H1 (cell line): ENCODE results near the gene ZDHHC1. TPM values are rescaled to one million over a fixed set of nuclear protein-coding genes. Genes with fewer than 3 reads are reported as not detected.

Source experiments
- CTCF ChIA-PET: fragments of 300-600 bp; sonication (Branson Sonifier 250); formaldehyde crosslinking; loops from one replicate; lab custom pipeline; 2021; ENCODE audit not compliant: partially characterized antibody; lab: Charles Lee
- POLR2A ChIA-PET: fragments of 300-600 bp; sonication (Branson Sonifier 250); formaldehyde crosslinking; loops from one replicate; lab custom pipeline; 2021; ENCODE audit warnings: inconsistent platforms; ENCODE audit not compliant: partially characterized antibody; lab: Charles Lee
- DNase-seq, 2 experiments: peaks; one replicate each; pipeline versions ENCODE4 v3.0.0 to v3.0.0-alpha.2; 2010 to 2022; ENCODE audit warnings: low spot score in 2 of 2, low read depth in 1 of 2, mixed read lengths in 1 of 2
- FAIRE-seq: peaks from 2 replicates; lab custom pipeline; 2011; peaks lifted over from hg19 to GRCh38; lab: Jason Lieb, UNC
- H2AFZ ChIP-seq: 2 replicates; pipeline ENCODE4 v1.8.1; 2012; ENCODE audit warnings: low read length, inconsistent platforms
- H2AK5ac ChIP-seq: 2 replicates; pipeline ENCODE4 v1.6.1; 2013; ENCODE audit warnings: low read depth, low read length
- H2BK120ac ChIP-seq: replicated peaks from 2 replicates; pipeline ENCODE3; 2013; ENCODE audit warnings: low read depth, low read length, inconsistent platforms
- H2BK12ac ChIP-seq: 2 replicates; pipeline ENCODE4 v1.6.1; 2013; ENCODE audit warnings: low read depth, low read length
- H2BK15ac ChIP-seq: 2 replicates; pipeline ENCODE4 v1.6.1; 2013; ENCODE audit warnings: low read length
- H2BK20ac ChIP-seq: 2 replicates; pipeline ENCODE4 v1.6.1; 2013; ENCODE audit warnings: low read length
- H2BK5ac ChIP-seq: 2 replicates; pipeline ENCODE4 v1.6.1; 2013; ENCODE audit warnings: low read depth, low read length
- H3K14ac ChIP-seq: 2 replicates; pipeline ENCODE4 v1.6.1; 2013; ENCODE audit warnings: inconsistent platforms; ENCODE audit not compliant: insufficient read length
- H3K18ac ChIP-seq: 2 replicates; pipeline ENCODE4 v1.6.1; 2013; ENCODE audit warnings: low read length; ENCODE audit errors: extremely low read depth
- H3K23ac ChIP-seq: 2 replicates; pipeline ENCODE4 v1.6.1; 2013; ENCODE audit warnings: inconsistent platforms; ENCODE audit not compliant: insufficient read length
- H3K23me2 ChIP-seq: 2 replicates; pipeline ENCODE4 v1.6.1; 2013; ENCODE audit warnings: low read depth, low read length
- H3K27ac ChIP-seq: 2 replicates; pipeline ENCODE4 v1.6.1; 2011; ENCODE audit warnings: low read depth, low read length, inconsistent platforms
- H3K27me3 ChIP-seq, 4 experiments: replicated peaks in 1 of 4; 1 replicate in 1 of 4; 2 replicates in 3 of 4; pipeline versions ENCODE4 v1.6.1 to v1.8.1; 2011 to 2013; ENCODE audit warnings: low read length in 3 of 4, mild to moderate bottlenecking in 3 of 4, inconsistent platforms in 2 of 4, mixed read lengths in 2 of 4, moderate library complexity in 1 of 4; ENCODE audit not compliant: control insufficient read depth in 3 of 4, insufficient read depth in 3 of 4; ENCODE audit errors: extremely low read depth in 1 of 4
- H3K36me3 ChIP-seq, 4 experiments: 2 replicates each; pipeline versions ENCODE4 v1.6.1 to v1.8.1; 2011 to 2013; ENCODE audit warnings: mild to moderate bottlenecking in 4 of 4, low read length in 3 of 4, moderate library complexity in 2 of 4, control low read depth in 1 of 4, inconsistent platforms in 1 of 4; ENCODE audit not compliant: insufficient read depth in 4 of 4, control insufficient read depth in 2 of 4
- H3K4ac ChIP-seq: replicated peaks from 2 replicates; pipeline ENCODE3; 2013; ENCODE audit warnings: low read length, low read depth, mixed read lengths, inconsistent platforms; ENCODE audit not compliant: insufficient read length
- H3K4me1 ChIP-seq, 4 experiments: replicated peaks in 1 of 4; 1 replicate in 1 of 4; 2 replicates in 3 of 4; pipeline versions ENCODE4 v1.6.1 to v1.8.1; 2011 to 2013; ENCODE audit warnings: low read length in 3 of 4, inconsistent platforms in 2 of 4, mixed read lengths in 1 of 4; ENCODE audit not compliant: insufficient read depth in 4 of 4, control insufficient read depth in 3 of 4
- H3K4me2 ChIP-seq, 2 experiments: 2 replicates each; pipeline versions ENCODE4 v1.6.1 to v1.8.1; 2011 to 2013; ENCODE audit warnings: low read depth in 2 of 2, low read length in 2 of 2, control low read depth in 1 of 2, inconsistent platforms in 1 of 2, mild to moderate bottlenecking in 1 of 2; ENCODE audit not compliant: insufficient read depth in 1 of 2
- H3K4me3 ChIP-seq, 4 experiments: fragments of 200-600, 300-600 bp in 1 of 4; sonication (generic), shearing (Covaris generic), sonication (Bioruptor Twin) in 1 of 4; 2 replicates each; pipeline versions ENCODE4 v1.5.1 to v1.8.1; 2011 to 2016; ENCODE audit warnings: low read length in 4 of 4, low read depth in 3 of 4, control low read depth in 2 of 4, inconsistent platforms in 2 of 4, mild to moderate bottlenecking in 2 of 4, mixed read lengths in 1 of 4, moderate library complexity in 1 of 4; ENCODE audit not compliant: insufficient read depth in 2 of 4; ENCODE audit errors: extremely low read depth in 1 of 4
- H3K56ac ChIP-seq: replicated peaks from 2 replicates; pipeline ENCODE3; 2013; ENCODE audit warnings: low read depth, mild to moderate bottlenecking, mixed read lengths, low read length, inconsistent platforms; ENCODE audit not compliant: insufficient read length
- H3K79me1 ChIP-seq: 2 replicates; pipeline ENCODE4 v1.6.1; 2013; ENCODE audit warnings: low read depth, low read length, control low read depth
- H3K79me2 ChIP-seq, 2 experiments: 2 replicates each; pipeline versions ENCODE4 v1.6.1 to v1.8.1; 2012 to 2013; ENCODE audit warnings: low read length in 2 of 2, mild to moderate bottlenecking in 2 of 2, inconsistent platforms in 1 of 2; ENCODE audit not compliant: insufficient read depth in 2 of 2, control insufficient read depth in 1 of 2
- H3K9ac ChIP-seq, 4 experiments: replicated peaks in 1 of 4; 1 replicate in 1 of 4; 2 replicates in 3 of 4; pipeline versions ENCODE4 v1.6.1 to v1.8.1; 2011 to 2013; ENCODE audit warnings: low read depth in 3 of 4, low read length in 3 of 4, control low read depth in 2 of 4, mild to moderate bottlenecking in 2 of 4, moderate library complexity in 2 of 4, inconsistent platforms in 1 of 4; ENCODE audit errors: extremely low read depth in 1 of 4
- H3K9me3 ChIP-seq, 2 experiments: 2 replicates each; pipeline versions ENCODE4 v1.6.1 to v1.8.1; 2012 to 2013; ENCODE audit warnings: mild to moderate bottlenecking in 2 of 2, moderate library complexity in 2 of 2, control low read depth in 1 of 2, inconsistent platforms in 1 of 2, low read depth in 1 of 2, low read length in 1 of 2, mixed read lengths in 1 of 2; ENCODE audit not compliant: insufficient read depth in 2 of 2
- H4K20me1 ChIP-seq, 2 experiments: replicated peaks in 1 of 2; 2 replicates each; pipeline versions ENCODE3 to v1.8.1; 2011 to 2013; ENCODE audit warnings: inconsistent platforms in 2 of 2, low read length in 2 of 2, mild to moderate bottlenecking in 1 of 2; ENCODE audit not compliant: insufficient read depth in 2 of 2, control insufficient read depth in 1 of 2
- H4K5ac ChIP-seq: 2 replicates; pipeline ENCODE4 v1.6.1; 2013; ENCODE audit warnings: low read length, low read depth, mixed read lengths, inconsistent platforms; ENCODE audit not compliant: insufficient read length
- H4K8ac ChIP-seq: 2 replicates; pipeline ENCODE4 v1.8.0; 2013; ENCODE audit warnings: mild to moderate bottlenecking, moderate library complexity, low read length, inconsistent platforms; ENCODE audit not compliant: insufficient read depth; ENCODE audit errors: extremely low read depth
- H4K91ac ChIP-seq: replicated peaks from 2 replicates; pipeline ENCODE3; 2013; ENCODE audit warnings: low read length, mixed read lengths, inconsistent platforms; ENCODE audit not compliant: insufficient read length
- WGBS, 2 experiments: shearing (Covaris generic) in 1 of 2; methylation state at CpG; one replicate each; pipeline versions ENCODE4 v1.1.6 to v1.1.7; 2013 to 2015; ENCODE audit warnings: low lambda C conversion rate in 2 of 2, mixed read lengths in 2 of 2, inconsistent platforms in 1 of 2, low coverage in 1 of 2, missing lambda C conversion rate in 1 of 2; ENCODE audit not compliant: insufficient replicate concordance in 2 of 2, insufficient coverage in 1 of 2, insufficient read length in 1 of 2; ENCODE audit errors: extremely low coverage in 1 of 2, missing lambda C conversion rate in 1 of 2; 5-methylcytosine and 5-hydroxymethylcytosine counted together
- polyA plus RNA-seq, 7 experiments: library from polyadenylated mRNA; depleted of rRNA in 3 of 7; stranded (reverse) in 5 of 7; unstranded in 2 of 7; fragments of >200 nt in 5 of 7; fragments of 200-250 nt in 2 of 7; gene quantifications; 1 replicate in 5 of 7; 2 replicates in 1 of 7; 4 replicates in 1 of 7; pipeline versions ENCODE4 v1.2.1 to v1.2.3, GENCODE V29; 2011 to 2013; ENCODE audit warnings: missing spikeins in 2 of 7, mixed read lengths in 2 of 7
- total RNA-seq: library from RNA; stranded (reverse); fragmentation: NEBNext Ultra II Directional; extraction: Animal tissue kit (Norgen Biotek cat#: 25700); gene quantifications from 2 replicates; pipeline ENCODE4 v1.2.1, GENCODE V29; 2021

The ZDHHC1 gene
- total and polyA plus RNA-seq, 2 of the 8 experiments (the other 6 are each of a cell fraction or from before 2014, with no cell fraction given): 3.1 to 4.9 TPM

DNA sequence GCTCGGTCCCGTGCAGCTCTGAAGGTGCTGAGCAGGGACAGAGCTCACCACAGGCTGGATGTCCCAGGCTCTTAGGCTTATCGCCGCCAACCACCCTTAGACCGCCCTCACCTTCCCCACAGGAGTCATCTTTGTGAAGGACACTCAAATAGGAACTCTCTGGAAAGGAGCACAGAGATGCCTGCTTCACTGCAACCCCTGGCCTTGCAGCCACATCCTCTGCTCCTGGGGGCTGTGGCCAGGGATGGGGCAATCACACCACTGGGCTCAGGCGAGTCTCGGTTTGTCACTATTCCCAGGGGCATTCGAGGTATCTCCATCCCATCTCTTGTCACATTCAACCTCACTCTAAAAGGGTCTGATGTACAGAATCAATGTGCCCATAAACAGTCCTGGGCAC, 10.9 kb downstream of the ZDHHC1 start:
- no peak overlapping the region for H3K23ac ChIP-seq
- H3K4me3 ChIP-seq: no peak overlapping the region
- POLR2A ChIA-PET: no interaction called here
- H3K56ac ChIP-seq: no peak overlapping the region
- H2BK5ac ChIP-seq: no peak overlapping the region
- peaks cover 2% of the 10 kb centered on the region; the same call in 1 of the 2 replicates for H3K23me2 ChIP-seq
- H3K14ac ChIP-seq: no peak overlapping the region
- H4K5ac ChIP-seq: no peak overlapping the region
- no peaks in the 10 kb centered on the region for H3K79me2 ChIP-seq
- WGBS, 2 experiments: 90% methylated on average over 8 of the region's 8 CpGs; no CpG with 5 or more reads in 1 of the 2 experiments
- no peaks in the 10 kb centered on the region for H3K79me1 ChIP-seq
- peaks cover 0 to 26% (median 9%) of the 10 kb centered on the region in 4 experiments; a peak in 5 of 7 replicates for H3K4me1 ChIP-seq
- H4K8ac ChIP-seq: no peak overlapping the region
- H2AFZ ChIP-seq: no peak overlapping the region
- CTCF ChIA-PET: interaction anchor here (0.6 to 32.4 kb wide), 7 partner anchors 6 to 193 kb away, joined by 3 to 476 read pairs (median 5); partner anchors contain the start of genes TPPP3 and ZDHHC1
- H2BK15ac ChIP-seq: no peak overlapping the region
- no peak overlapping the region for H2BK12ac ChIP-seq
- no peak overlapping the region for H3K9ac ChIP-seq
- no peaks in the 10 kb centered on the region for H3K36me3 ChIP-seq
- H3K27ac ChIP-seq: no peak overlapping the region
- no peaks in the 10 kb centered on the region for H4K20me1 ChIP-seq
- no peak overlapping the region for H3K18ac ChIP-seq
- no peak overlapping the region for H3K4ac ChIP-seq
- DNase-seq (no peak), FAIRE-seq (no peak)
- H3K9me3 ChIP-seq: no peaks in the 10 kb centered on the region
- H3K27me3 ChIP-seq: no peaks in the 10 kb centered on the region; a peak in 1 of 7 replicates
- no peak overlapping the region for H2BK120ac ChIP-seq
- no peak overlapping the region; the same call in 1 of the 2 replicates for H2AK5ac ChIP-seq
- no peak overlapping the region for H2BK20ac ChIP-seq
- no peak overlapping the region for H4K91ac ChIP-seq
- H3K4me2 ChIP-seq: no peak overlapping the region
